Stimulated activated naive CD8-positive, alpha-beta T cell treated with anti-CD3 and anti-CD28 coated beads, Interleukin-15, Interleukin-2, amounts not matched to agents 100 U/mL and 50 U/mL, for 24 hours (primary cell): ENCODE data around the gene SUCO.
"Not testable (repeated sequence)": the region's sequence is repeated elsewhere in the genome, so short reads cannot be mapped to it uniquely, and the experiment has no call there.

Experiments
- ATAC-seq: fragments of 150-1000 bp; cut with Tn5 transposase; one replicate; pipeline ENCODE4 v1.10.0; 2021
- DNase-seq: peaks from one replicate; pipeline ENCODE4 v3.0.0; 2021

SUCO gene

DNA sequence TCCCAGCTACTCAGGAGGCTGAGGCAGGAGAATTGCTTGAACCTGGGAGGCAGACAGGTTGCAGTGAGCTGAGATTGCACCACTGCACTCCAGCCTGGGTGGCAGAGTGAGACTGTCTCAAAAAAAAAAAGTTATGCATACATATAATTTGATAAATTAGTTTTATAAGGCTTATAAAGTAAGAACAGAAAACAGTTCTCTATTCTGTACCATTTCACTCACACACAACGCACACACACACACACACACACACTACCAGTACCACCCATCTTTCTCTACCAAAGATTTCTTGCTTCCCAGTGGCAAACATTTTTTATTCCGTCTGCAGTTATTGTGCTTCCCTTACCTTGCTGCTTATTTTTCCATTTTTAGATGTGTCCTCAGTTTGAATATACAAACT, 79.5 kb downstream of the SUCO start:
- no peak for DNase-seq
- ATAC-seq: no peak

DNA sequence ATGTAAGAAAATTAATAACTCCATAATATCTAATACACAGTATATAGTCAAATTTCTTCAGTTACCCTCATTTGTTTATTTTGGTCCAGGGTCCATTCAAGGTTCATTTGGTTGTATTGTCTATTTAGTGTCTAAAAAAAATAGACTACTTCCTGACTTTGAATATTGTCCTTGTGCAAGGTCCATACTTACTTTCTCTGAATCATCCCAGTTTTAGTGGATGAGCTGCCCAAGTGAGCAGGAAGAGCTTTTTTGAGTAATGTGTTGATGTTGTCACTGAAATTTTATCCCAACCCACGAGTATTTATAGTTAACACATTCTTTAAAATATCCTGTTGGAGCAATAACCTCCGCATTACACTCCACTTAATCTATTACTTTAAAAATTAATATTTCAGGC, 80.3 kb downstream of the SUCO start:
- ATAC-seq (no peak), DNase-seq (no peak)

DNA sequence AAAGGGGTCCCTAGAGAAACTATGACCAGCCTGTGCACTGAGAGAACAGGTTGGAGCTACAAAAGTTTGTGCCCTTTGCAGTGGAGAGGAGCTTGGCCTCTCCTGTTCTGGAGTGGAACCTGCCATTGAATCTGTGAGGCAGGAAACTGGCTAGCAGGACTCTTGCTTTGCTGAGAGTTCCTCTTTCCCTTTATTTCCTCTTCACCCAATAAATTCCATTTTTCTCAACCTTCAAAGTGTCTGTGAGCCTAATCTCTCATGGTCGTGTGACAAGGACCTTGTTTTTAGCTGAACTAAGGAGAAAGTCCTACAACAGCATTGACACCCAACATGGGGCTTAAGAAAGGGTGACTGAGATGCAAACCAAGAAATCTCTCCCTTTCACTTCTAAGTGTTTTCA, 83.2 kb downstream of the SUCO start:
- ATAC-seq: no peak
- no peak for DNase-seq

DNA sequence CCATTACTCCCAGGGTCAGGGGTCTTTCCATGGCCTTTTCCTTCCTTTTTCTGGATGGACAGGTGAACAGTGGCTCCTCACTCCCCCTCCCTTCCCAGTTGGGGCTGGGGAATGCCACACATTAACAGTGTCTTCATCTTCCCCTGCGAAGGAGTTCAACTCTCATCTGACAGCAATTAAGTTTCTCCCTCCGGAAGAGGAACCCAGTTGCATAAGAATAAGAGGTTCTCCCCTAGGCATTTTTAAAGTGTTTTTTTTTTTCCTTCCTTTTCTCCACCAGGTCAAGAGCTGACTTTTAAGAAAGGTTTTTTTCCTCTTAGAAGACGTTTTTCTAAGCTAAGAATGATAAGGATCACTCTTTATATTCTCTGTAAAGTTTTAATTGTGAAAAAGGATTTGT, 83.7 kb downstream of the SUCO start:
- ATAC-seq: no peak
- DNase-seq: no peak

DNA sequence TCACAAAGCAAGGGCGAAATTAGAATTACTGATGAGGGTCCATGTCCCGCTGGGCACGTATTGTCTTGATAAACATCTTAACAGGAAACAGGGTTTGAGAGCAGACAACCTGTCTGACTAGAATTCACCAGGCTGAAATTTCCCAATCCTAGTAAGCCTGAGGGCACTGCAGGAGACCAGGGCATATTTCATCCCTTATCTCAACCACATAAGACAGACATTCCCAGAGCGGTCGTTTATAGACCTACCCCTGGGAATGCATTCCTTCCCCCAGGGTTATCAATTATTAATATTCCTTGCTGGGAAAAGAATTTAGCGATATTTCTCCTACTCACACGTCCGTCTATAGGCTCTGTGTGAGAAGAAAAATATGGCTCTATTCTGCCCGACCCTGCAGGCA, 87.7 kb downstream of the SUCO start:
- ATAC-seq, DNase-seq: not testable (repeated sequence)

DNA sequence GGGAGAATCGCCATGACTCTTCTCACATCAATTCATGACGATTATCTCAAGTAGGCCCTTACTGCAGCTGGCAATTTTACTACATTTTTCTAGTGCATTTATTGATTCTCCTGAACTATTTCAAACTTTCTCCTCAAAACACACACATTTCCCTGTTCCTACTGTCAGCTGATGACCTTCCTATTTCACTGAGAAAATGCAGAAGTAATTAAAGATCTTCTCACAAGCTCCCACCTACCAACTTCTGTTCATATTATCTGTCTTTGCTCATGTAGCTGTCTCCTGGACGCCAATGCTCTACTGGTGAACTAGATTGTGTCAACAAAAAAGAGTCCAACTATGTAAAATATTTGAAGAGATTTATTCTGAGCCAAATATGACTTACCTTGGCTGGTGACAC, 89.6 kb downstream of the SUCO start:
- no peak for DNase-seq
- ATAC-seq: no peak

DNA sequence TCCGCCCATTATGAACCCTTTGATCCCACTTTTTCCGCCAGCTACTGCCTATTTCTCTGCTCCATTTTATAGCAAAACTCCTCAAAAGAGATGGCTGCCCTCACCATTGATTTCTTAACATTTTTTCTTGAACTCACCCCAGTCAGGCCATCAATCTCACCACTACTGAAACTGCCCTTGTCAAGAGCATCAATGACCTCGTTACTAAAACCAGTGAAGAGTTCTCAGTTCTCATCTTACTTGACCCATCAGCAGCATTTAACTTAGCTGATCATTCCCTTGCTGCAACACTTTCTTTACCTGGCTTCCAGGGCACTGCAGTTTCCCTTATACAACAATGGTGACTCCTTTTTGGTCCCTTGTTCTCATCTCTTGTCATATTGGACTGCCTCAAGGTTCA, 90.8 kb downstream of the SUCO start:
- DNase-seq (no peak), ATAC-seq (no peak)

DNA sequence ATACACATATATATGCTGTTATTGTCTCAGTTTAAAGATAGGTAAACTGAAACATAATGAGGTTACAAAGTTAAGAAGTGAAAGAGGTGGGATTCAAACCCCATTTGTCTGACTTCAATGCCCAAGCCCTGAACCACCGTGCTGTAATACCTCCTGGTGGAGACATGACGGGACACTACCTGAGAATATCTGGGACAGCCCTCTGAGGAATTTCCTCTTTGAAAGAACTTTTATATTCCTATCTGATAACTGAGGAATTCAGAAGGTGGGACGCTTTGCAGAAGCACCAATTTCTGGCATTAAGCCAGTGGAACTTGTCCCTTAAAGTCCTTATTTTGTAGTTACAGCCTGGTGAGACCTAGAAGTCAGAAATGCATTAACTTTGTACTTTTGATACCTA, 93.9 kb downstream of the SUCO start:
- DNase-seq: no peak

DNA sequence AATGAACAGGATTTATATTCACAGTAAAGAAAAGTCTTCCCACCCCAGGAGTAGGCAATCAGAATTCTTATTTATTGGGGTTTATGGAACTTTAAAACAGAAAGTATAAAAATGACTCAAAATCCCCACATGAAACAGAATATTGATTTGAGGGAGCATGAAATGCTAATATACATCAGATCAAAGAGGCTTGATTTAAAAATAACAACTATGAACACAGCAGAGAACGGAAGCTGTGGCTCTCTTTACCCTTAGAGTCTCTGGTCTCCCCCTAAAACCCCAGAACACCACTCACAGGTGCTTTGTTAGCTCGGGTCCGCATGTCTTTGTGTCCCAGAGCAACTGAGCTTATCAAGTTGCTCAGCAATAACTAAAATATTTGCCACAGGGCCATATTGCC, 94.8 kb downstream of the SUCO start:
- DNase-seq (no peak), ATAC-seq (peak; percentile 66)

More for the DNA sequence above, 93.9 kb downstream of the SUCO start:
- no peak for ATAC-seq

DNA sequence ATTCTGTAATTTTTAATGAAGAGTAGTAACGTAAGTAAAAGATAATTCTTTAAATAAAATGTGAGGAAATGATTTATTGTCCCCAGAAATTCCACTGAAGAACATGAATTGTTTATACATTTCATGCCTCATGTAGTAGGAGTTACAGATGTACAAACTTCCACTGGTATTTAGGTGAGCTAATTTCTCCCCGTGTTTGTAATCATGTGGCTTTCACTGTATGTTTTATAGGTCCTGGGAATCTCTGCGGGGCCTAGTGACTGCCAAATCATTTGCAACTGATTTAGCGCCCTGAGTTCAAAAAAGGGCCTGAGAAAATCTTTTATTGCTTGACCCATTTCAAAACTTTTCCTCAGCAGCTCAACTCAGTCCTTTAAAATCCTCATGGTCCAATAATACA, 95.5 kb downstream of the SUCO start:
- DNase-seq (no peak), ATAC-seq (no peak)

DNA sequence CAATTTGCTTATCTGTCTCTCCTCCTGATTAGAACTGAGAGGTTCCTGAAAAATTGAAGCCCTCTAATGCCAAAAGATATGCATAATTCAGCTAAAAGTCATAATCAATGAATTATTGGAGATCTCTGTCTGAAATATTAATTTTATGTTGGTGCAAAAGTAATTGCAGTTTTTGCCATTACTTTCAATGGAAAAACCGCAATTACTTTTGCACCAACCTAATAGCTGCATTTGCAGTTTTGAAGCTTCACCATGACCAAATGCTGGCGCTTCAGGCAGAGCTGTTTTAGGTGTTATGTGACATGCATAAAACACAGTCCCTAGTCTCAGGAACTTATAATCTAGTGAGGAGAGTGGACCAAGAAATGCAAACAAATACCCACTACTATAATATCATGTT, 96.2 kb downstream of the SUCO start:
- no peak for DNase-seq
- no peak for ATAC-seq

DNA sequence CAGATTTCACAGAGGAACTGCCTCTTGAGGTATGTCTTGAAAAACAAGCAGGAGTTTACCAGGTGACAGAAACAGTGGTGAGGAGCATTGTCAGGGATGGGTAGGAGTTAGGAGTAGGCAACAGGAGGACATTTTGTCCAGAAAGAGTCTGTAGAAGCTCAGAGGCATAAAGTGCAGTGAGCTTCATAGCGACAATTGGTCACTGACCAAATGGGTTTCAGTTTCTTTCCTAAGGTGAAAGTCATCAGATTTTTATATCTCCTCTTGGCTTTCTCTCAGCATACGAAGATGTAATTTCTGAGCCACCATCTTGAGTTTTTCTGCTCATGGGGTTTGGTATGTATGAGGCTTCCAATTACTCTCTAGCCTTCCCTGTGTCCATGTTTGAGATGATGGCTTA, 96.7 kb downstream of the SUCO start:
- ATAC-seq (peak; percentile 45), DNase-seq (no peak)

DNA sequence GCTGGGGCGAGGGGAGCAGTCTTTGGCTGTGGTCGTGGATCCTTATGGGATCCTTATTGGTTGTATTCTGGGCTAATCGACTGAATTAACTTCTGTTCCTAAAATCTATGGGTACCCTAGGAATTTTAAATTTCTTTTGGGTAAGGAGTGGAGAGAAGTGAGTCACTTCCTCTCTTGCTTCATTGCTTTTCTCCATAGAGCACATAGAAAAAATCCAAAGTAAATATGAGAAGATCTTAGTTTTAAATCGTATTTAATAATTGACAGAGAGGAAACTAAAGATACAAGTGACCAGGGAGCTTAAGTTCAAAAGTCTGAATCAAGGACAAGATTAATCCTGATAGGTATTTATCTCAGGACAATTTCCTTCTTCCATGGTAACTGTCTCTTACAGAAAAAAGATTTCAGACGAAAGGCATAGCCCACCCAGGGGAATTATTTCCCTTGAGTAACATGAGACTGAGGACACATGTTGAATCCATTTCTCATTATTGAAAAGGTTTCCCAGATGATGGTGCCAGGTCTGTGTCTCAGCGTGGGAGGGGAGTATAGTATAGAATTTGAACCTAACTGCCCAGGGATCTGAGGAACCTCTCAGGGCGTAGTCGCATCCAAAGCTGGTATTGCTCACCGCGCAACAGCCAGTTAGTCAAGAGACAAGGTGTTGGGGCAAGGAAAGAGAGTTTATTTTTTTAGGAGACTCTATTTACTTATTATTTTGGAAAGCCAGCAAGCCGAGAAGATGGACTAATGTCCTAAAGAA, 97.3 kb downstream of the SUCO start:
- ATAC-seq (no peak), DNase-seq (no peak)

DNA sequence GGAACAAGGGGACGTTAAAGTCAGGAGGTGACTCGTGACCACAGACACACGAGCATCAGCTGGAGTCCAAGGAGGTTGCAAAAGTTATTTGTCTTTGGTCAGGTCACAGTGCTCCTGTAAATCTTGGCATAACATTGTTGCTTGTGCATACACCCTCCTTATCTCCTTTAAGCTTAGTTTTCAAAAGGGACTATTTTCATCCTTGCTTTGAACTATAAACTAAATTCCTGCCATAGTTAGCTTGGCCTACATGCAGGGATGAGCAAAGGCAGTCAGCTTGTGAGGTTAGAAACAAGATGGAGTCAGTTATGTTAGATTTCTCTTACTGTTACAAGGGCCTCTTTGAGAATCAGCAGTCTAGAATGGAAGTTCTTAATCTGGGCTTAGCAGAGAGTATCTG, 97.9 kb downstream of the SUCO start:
- no peak for DNase-seq

DNA sequence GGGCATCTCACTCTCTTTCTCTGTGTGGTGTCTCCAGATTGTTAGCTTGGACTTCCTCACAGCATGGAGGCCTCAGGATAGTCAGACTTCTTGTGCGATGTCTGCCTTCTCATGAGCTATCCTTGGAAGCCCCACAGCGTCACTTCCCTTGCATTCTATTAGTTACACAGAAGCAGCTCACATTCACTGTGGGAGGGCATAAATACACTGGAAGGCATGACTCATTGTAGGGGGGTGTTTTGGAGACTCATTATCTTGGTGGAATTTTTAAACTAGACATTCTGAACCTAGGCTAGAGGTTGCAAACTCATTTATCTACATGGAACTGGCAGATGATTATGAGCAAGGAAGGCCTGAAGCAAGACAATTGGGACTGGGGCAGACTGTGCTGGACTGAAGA, 104.6 kb downstream of the SUCO start:
- DNase-seq (peak; percentile 50), ATAC-seq (peak; percentile 57)

More for the DNA sequence above, 97.9 kb downstream of the SUCO start:
- no peak for ATAC-seq

DNA sequence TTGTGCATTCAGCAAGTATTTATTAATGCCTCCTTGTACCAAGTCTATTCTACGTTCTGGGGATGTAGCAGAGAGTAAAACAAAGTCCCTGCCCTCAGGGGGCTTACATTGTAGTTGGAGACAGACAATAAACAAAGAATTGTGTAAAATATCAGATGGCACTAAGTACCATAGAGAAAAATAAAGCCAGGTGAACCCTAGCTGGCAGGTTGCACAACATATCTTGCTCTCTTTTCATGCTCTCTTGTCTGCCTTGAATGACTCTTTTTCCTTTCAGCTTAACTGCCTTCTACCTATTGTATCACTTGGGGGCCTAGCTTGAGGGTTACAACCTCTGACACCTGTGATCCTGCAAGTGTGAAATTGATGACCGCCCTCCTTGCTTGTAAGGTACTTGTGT, 105.3 kb downstream of the SUCO start:
- ATAC-seq: peak; percentile 12

DNA sequence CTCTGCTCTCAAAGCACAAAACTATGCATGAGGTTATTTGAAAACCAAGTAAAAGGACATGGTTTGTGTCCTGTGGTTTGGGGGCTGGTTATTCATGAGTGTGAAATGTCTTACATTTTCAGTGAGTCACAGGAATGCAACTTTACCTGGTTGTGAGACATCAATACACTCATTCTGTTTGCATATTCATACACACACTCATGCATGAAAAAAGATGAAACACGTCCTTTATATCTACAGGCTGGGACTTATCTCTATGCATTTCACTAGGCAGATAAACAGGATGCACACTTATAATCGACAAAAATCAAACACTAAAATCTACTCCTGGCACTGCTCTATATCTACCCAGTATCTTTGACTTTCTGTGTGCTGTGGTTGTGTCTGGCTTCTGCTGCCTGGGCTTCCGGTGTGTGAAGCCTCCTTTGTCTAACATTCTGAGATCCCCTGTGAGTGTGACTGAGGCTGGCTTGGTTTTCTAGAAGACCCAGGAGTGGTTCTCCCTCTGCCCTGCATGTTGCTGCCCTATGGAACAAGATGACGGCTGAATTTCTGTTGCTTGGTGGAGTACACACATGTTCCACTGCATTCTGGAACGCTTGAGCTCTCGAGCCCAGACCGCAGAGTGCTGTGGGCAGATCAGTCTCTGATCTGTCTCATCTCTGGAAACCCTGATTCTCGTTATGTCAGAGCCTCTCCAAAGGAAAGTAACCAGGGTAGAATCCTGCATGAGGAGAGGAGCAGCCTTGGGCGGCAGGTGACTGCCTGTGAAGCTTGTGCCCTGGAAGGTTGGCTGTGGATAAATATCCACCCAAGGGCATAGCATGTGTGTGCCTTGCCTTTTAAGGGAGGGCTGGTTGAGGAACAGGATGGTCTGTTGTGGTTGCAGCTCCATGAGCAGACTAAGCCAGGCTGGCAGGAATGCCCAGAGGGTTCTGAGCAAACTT, 106.2 kb downstream of the SUCO start:
- DNase-seq (peak; percentile 79), ATAC-seq (peak; percentile 80)

More for the DNA sequence above, 105.3 kb downstream of the SUCO start:
- DNase-seq: no peak

DNA sequence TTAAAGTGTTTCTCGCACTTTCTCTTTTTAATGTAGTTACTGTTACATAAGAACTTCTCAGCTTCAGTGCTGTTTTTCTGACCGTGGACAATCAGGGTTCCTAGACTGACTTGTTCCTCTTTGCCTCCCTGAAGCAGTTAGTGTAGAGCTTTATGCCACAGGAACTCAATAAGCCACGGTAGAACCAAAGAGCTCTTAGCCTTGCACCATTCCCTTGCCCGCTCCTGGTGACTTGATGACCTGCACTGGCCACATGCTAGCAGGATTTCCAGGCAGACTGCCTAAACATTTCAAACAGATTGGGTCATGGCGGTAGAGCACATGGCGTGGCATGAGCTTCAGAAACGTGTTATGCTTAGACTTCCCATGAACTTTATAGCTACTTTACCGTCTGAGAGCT, 107.2 kb downstream of the SUCO start:
- DNase-seq: no peak

DNA sequence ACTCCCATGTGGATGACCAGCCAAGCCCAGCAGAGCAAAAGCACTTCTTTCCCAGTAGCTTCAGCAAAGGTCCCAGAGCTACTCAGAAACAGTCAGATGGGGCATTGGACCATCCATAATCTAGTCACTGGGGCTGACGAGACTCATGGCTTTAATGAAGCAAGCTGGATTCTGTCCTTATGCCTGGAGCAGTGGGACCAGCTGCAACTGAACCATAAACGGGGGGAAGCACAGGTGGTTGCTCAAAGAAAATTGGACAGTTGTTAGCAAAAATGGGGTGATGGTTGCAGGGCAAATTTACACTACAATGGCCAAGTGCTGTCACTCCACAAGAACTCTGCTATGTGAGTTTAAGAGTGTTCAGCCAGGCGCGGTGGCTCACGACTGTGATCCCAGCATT, 108.5 kb downstream of the SUCO start:
- no peak for DNase-seq

More for the DNA sequence above, 107.2 kb downstream of the SUCO start:
- no peak for ATAC-seq

DNA sequence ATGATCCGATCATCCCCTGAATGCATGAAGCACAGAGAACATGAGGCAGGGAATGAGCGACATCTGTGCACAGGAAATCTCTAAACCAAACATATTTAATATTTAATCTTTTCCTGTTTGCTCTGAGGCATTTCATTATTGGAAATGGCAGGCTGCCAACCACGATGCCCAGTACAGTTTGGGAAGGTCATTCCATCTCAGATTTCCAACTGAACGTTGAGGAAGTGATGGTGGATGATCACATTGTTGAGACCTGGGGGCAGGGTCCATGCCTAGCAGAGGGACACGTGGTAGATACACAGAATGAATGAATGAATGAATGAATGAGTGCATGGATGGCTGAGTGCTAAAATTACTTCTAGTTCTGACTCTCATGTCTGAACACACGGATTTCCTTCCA, 110.0 kb downstream of the SUCO start:
- no peak for DNase-seq
- ATAC-seq: no peak

More for the DNA sequence above, 108.5 kb downstream of the SUCO start:
- no peak for ATAC-seq

DNA sequence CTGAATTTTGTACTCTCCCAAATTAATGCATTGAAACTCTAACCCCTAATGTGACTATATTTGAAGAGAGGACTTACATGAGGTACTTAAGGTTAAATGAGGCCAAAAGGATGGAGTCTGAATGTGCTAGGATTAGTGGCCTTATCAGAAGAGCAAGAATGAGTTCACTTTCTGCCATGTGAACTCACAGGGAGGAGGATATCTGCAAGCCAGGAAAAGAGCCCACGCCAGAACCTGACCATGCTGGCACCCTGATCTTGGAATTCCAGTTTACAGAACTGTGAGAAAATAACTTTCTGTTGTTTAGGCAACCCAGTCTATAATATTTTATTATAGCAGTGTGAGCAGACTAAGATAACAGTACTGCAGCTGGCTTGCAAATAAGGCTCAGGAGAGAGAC, 113.7 kb downstream of the SUCO start:
- ATAC-seq (no peak), DNase-seq (no peak)

DNA sequence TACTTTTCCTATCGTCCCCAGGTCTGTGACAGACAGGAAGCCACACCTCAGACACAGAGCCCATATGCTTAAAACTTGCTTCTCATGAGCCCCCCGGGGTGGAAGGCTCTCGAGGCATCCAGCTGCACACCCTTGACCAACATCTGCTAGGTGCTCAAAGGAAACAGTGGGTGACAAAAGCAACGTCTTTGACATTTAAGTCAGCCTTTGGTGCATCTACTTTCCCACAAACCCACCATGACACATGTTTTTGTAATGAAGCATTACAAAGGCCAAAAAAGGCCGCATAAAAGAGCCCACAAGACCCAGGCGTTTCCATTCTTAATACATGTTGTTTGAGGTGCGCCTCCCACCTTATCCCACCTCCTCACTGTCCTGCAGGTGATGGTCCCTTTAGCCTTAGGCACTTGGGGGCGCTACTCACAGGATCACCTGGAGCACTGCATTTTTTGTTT, 114.2 kb downstream of the SUCO start:
- peak; percentile 67 for DNase-seq
- peak; percentile 85 for ATAC-seq

DNA sequence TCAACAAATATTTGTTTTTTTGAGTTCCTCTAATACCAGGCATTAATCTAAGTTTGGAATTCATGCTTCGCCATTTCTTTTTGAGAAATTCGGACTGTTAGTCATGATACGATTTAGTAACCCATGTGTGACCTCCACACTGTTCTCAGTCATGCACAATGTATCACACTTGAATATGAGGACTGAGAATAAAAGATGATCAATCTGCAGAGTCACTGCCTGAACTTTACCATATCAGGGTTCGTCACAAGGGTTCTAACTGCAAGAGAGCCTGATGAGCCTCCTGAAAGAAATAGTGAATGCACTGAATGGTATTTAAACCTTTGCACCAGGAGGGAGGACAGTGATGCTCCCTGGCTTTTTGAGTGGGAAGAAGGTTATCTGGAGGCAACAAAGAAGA, 115.0 kb downstream of the SUCO start:
- no peak for DNase-seq
- peak; percentile 28 for ATAC-seq
